Measurements from ENCODE around the gene TMX1. TPM values are rescaled to one million over a fixed set of nuclear protein-coding genes. Genes with fewer than 3 reads are reported as not detected.
A peak's percentile ranks its signal among the peaks of the same experiment; 100 is the strongest.

TMX1 gene
- total RNA-seq, 2 donors from 2014 or later, result 25.6 to 34.6 TPM

DNA sequence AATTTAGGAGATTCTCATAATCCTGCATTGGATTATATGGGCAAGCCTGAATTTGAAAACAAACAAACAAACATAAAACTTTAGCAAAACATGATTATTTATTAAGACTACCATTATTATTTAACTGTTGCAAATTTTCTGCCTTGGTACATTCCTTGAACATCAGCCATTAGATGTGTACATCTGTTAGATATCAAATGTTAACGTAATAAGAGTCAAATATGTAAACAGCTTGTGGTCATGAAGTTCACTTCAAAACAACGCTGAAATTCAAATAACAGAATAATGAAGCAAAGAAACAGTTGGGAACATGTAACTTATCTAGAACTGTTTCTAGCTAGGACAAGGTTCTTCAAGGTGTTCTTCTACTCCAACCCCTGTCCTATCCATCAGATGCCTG is 14.3 kb upstream of the TMX1 start:
- H3K27me3 ChIP-seq (replicated peaks; ENCODE audit: insufficient read depth), result no peaks in the 10 kb centered on the region
- no peaks in the 10 kb centered on the region for H3K4me1 ChIP-seq (ENCODE audit: control insufficient read depth in 1 of 2, low read depth in 2 of 2)
- no peaks in the 10 kb centered on the region for H3K9me3 ChIP-seq
- no peak overlapping the region for H3K27ac ChIP-seq
- no peak for DNase-seq (ENCODE audit: low spot score)
- no peak overlapping the region for H3K4me3 ChIP-seq
- TF ChIP-seq, protein P1, sequence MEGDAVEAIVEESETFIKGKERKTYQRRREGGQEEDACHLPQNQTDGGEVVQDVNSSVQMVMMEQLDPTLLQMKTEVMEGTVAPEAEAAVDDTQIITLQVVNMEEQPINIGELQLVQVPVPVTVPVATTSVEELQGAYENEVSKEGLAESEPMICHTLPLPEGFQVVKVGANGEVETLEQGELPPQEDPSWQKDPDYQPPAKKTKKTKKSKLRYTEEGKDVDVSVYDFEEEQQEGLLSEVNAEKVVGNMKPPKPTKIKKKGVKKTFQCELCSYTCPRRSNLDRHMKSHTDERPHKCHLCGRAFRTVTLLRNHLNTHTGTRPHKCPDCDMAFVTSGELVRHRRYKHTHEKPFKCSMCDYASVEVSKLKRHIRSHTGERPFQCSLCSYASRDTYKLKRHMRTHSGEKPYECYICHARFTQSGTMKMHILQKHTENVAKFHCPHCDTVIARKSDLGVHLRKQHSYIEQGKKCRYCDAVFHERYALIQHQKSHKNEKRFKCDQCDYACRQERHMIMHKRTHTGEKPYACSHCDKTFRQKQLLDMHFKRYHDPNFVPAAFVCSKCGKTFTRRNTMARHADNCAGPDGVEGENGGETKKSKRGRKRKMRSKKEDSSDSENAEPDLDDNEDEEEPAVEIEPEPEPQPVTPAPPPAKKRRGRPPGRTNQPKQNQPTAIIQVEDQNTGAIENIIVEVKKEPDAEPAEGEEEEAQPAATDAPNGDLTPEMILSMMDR (IDR thresholded peaks at IDR 0.05), result no peak
- ATAC-seq (ENCODE audit: insufficient number of reproducible peaks, low FRiP score, low read depth), result no peak
- no peaks in the 10 kb centered on the region for H3K36me3 ChIP-seq

DNA sequence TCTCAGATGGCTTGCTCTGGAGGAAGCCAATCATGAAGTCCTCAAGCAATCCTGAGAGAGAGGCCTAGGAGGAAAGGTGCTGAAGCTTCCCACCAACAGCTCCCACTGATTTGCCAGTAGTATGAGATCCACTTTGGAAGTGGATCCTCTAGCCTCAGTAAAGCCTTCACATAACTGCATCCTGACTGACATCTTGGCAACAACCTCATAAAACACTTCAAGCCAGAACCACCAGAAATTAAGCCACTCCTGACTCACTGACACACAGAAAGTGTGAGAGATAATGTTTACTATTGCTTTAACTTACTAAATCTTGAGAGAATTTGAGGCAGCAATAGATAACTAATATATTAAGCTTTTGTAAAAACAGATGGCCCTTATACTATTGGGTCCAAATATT is 11.7 kb upstream of the TMX1 start:
- DNase-seq (ENCODE audit: low spot score) (no peak), ATAC-seq (ENCODE audit: insufficient number of reproducible peaks, low FRiP score, low read depth) (no peak)
- Histone ChIP-seq H3K4me1 (ENCODE audit: control insufficient read depth in 1 of 2, low read depth in 2 of 2) (no peaks in the 10 kb centered on the region), H3K27ac (no peak overlapping the region), H3K36me3 (no peaks in the 10 kb centered on the region), H3K9me3 (no peaks in the 10 kb centered on the region), H3K27me3 (replicated peaks; ENCODE audit: insufficient read depth) (no peaks in the 10 kb centered on the region), H3K4me3 (no peak overlapping the region)
- TF ChIP-seq, protein P1 (IDR thresholded peaks at IDR 0.05), result no peak

DNA sequence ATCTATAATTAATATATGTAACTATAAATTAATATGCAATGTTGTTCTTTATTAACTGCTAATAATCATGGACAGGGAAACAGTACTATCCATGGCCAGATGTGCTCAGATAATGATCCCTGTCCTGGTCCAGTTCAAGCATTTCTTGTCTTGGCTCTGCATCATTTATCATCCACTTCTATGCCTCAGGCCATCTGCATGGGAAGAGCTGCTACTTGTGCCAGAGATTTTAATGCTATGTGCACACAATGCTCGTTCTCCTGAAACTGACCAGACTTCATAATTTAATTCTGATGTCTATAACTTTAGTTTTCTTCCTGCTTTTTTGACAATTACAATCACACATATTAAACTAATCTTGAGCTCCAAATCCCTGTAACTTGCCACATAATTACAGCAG is 11.2 kb upstream of the TMX1 start:
- Histone ChIP-seq H3K27ac (no peak overlapping the region), H3K9me3 (no peaks in the 10 kb centered on the region), H3K4me1 (ENCODE audit: control insufficient read depth in 1 of 2, low read depth in 2 of 2) (no peaks in the 10 kb centered on the region), H3K4me3 (no peak overlapping the region), H3K36me3 (no peaks in the 10 kb centered on the region), H3K27me3 (replicated peaks; ENCODE audit: insufficient read depth) (no peaks in the 10 kb centered on the region)
- TF ChIP-seq, protein P1 (IDR thresholded peaks at IDR 0.05), result no peak
- no peak for DNase-seq (ENCODE audit: low spot score)
- no peak for ATAC-seq (ENCODE audit: insufficient number of reproducible peaks, low FRiP score, low read depth)

DNA sequence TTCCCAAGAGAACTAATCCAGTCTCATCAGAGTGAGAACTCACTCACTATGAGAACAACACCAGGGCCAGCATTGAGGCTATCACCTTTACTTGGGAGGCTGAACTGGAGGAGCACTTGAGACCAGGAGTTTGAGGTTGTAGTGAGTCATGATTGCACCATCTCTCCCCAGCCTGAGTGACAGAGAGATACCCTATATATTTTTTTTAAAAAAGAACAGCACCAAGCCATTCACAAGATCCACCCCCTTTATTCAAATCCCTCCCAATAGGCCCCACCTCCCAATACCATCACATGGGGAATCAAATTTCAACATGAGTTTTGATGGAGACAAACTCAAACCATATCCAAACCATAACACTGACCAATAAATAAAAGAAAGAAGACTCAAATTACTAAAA is 3.7 kb upstream of the TMX1 start:
- Histone ChIP-seq H3K4me1 (ENCODE audit: control insufficient read depth in 1 of 2, low read depth in 2 of 2) (peaks cover 4 to 10% of the 10 kb centered on the region in 2 donors), H3K4me3 (no peak overlapping the region), H3K27me3 (replicated peaks; ENCODE audit: insufficient read depth) (no peaks in the 10 kb centered on the region), H3K9me3 (no peaks in the 10 kb centered on the region), H3K27ac (no peak overlapping the region), H3K36me3 (no peaks in the 10 kb centered on the region)
- DNase-seq (ENCODE audit: low spot score), result no peak
- no peak for ATAC-seq (ENCODE audit: insufficient number of reproducible peaks, low FRiP score, low read depth)
- TF ChIP-seq, protein P1 (IDR thresholded peaks at IDR 0.05), result no peak

DNA sequence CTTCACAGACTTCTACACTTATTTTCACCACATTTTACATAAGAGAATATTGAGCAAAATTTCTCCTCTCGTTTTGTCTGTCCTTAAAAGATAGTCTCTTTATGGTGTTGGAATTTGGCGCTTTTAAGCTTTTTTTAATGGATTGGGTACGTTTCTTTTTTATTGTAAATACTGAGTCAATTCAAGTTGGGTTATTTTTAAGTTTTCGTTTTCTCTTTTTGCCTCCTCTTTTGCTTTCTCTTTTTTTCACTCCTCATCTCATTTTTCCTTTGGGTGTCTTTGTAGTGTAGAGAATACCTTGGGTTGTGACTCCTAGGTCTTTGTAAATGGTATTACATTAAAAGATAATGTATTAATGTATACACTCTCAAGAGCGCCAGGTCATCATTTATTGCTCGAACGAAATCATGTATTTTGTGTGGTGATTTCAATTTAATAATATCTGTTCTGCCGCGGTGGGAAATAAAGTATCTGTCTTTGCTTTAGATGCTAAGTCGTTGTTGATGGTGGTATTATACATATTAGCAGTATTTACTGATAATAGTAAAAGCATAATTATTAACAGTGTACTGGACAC is 845 bp downstream of the TMX1 start:
- TF ChIP-seq, protein P1 (IDR thresholded peaks at IDR 0.05), result no peak
- ATAC-seq (ENCODE audit: insufficient number of reproducible peaks, low FRiP score, low read depth) (no peak), DNase-seq (ENCODE audit: low spot score) (no peak)
- no peaks in the 10 kb centered on the region for H3K36me3 ChIP-seq
- H3K4me3 ChIP-seq, result peak overlapping the region; percentile 92
- peak overlapping the region; percentile 70 to 81 for H3K27ac ChIP-seq
- no peaks in the 10 kb centered on the region for H3K27me3 ChIP-seq (replicated peaks; ENCODE audit: insufficient read depth)
- peaks cover 23 to 32% of the 10 kb centered on the region in 2 donors for H3K4me1 ChIP-seq (ENCODE audit: control insufficient read depth in 1 of 2, low read depth in 2 of 2)
- H3K9me3 ChIP-seq, result no peaks in the 10 kb centered on the region

Measured in thoracic aorta (tissue), 2 donors.